H1 (cell line): ENCODE results near the gene AP5Z1. TPM values are rescaled to one million over a fixed set of nuclear protein-coding genes. Genes with fewer than 3 reads are reported as not detected.

ENCODE experiments used
- CTCF ChIA-PET: fragments of 300-600 bp; sonication (Branson Sonifier 250); formaldehyde crosslinking; loops from one replicate; lab custom pipeline; 2021; ENCODE audit not compliant: partially characterized antibody; lab: Charles Lee
- POLR2A ChIA-PET: fragments of 300-600 bp; sonication (Branson Sonifier 250); formaldehyde crosslinking; loops from one replicate; lab custom pipeline; 2021; ENCODE audit warnings: inconsistent platforms; ENCODE audit not compliant: partially characterized antibody; lab: Charles Lee
- DNase-seq, 2 experiments: peaks; one replicate each; pipeline versions ENCODE4 v3.0.0 to v3.0.0-alpha.2; 2010 to 2022; ENCODE audit warnings: low spot score in 2 of 2, low read depth in 1 of 2, mixed read lengths in 1 of 2
- FAIRE-seq: peaks from 2 replicates; lab custom pipeline; 2011; peaks lifted over from hg19 to GRCh38; lab: Jason Lieb, UNC
- H2AFZ ChIP-seq: 2 replicates; pipeline ENCODE4 v1.8.1; 2012; ENCODE audit warnings: low read length, inconsistent platforms
- H2AK5ac ChIP-seq: 2 replicates; pipeline ENCODE4 v1.6.1; 2013; ENCODE audit warnings: low read depth, low read length
- H2BK120ac ChIP-seq: replicated peaks from 2 replicates; pipeline ENCODE3; 2013; ENCODE audit warnings: low read depth, low read length, inconsistent platforms
- H2BK12ac ChIP-seq: 2 replicates; pipeline ENCODE4 v1.6.1; 2013; ENCODE audit warnings: low read depth, low read length
- H2BK15ac ChIP-seq: 2 replicates; pipeline ENCODE4 v1.6.1; 2013; ENCODE audit warnings: low read length
- H2BK20ac ChIP-seq: 2 replicates; pipeline ENCODE4 v1.6.1; 2013; ENCODE audit warnings: low read length
- H2BK5ac ChIP-seq: 2 replicates; pipeline ENCODE4 v1.6.1; 2013; ENCODE audit warnings: low read depth, low read length
- H3K14ac ChIP-seq: 2 replicates; pipeline ENCODE4 v1.6.1; 2013; ENCODE audit warnings: inconsistent platforms; ENCODE audit not compliant: insufficient read length
- H3K18ac ChIP-seq: 2 replicates; pipeline ENCODE4 v1.6.1; 2013; ENCODE audit warnings: low read length; ENCODE audit errors: extremely low read depth
- H3K23ac ChIP-seq: 2 replicates; pipeline ENCODE4 v1.6.1; 2013; ENCODE audit warnings: inconsistent platforms; ENCODE audit not compliant: insufficient read length
- H3K23me2 ChIP-seq: 2 replicates; pipeline ENCODE4 v1.6.1; 2013; ENCODE audit warnings: low read depth, low read length
- H3K27ac ChIP-seq: 2 replicates; pipeline ENCODE4 v1.6.1; 2011; ENCODE audit warnings: low read depth, low read length, inconsistent platforms
- H3K27me3 ChIP-seq, 4 experiments: replicated peaks in 1 of 4; 1 replicate in 1 of 4; 2 replicates in 3 of 4; pipeline versions ENCODE4 v1.6.1 to v1.8.1; 2011 to 2013; ENCODE audit warnings: low read length in 3 of 4, mild to moderate bottlenecking in 3 of 4, inconsistent platforms in 2 of 4, mixed read lengths in 2 of 4, moderate library complexity in 1 of 4; ENCODE audit not compliant: control insufficient read depth in 3 of 4, insufficient read depth in 3 of 4; ENCODE audit errors: extremely low read depth in 1 of 4
- H3K36me3 ChIP-seq, 4 experiments: 2 replicates each; pipeline versions ENCODE4 v1.6.1 to v1.8.1; 2011 to 2013; ENCODE audit warnings: mild to moderate bottlenecking in 4 of 4, low read length in 3 of 4, moderate library complexity in 2 of 4, control low read depth in 1 of 4, inconsistent platforms in 1 of 4; ENCODE audit not compliant: insufficient read depth in 4 of 4, control insufficient read depth in 2 of 4
- H3K4ac ChIP-seq: replicated peaks from 2 replicates; pipeline ENCODE3; 2013; ENCODE audit warnings: low read length, low read depth, mixed read lengths, inconsistent platforms; ENCODE audit not compliant: insufficient read length
- H3K4me1 ChIP-seq, 4 experiments: replicated peaks in 1 of 4; 1 replicate in 1 of 4; 2 replicates in 3 of 4; pipeline versions ENCODE4 v1.6.1 to v1.8.1; 2011 to 2013; ENCODE audit warnings: low read length in 3 of 4, inconsistent platforms in 2 of 4, mixed read lengths in 1 of 4; ENCODE audit not compliant: insufficient read depth in 4 of 4, control insufficient read depth in 3 of 4
- H3K4me2 ChIP-seq, 2 experiments: 2 replicates each; pipeline versions ENCODE4 v1.6.1 to v1.8.1; 2011 to 2013; ENCODE audit warnings: low read depth in 2 of 2, low read length in 2 of 2, control low read depth in 1 of 2, inconsistent platforms in 1 of 2, mild to moderate bottlenecking in 1 of 2; ENCODE audit not compliant: insufficient read depth in 1 of 2
- H3K4me3 ChIP-seq, 4 experiments: fragments of 200-600, 300-600 bp in 1 of 4; sonication (generic), shearing (Covaris generic), sonication (Bioruptor Twin) in 1 of 4; 2 replicates each; pipeline versions ENCODE4 v1.5.1 to v1.8.1; 2011 to 2016; ENCODE audit warnings: low read length in 4 of 4, low read depth in 3 of 4, control low read depth in 2 of 4, inconsistent platforms in 2 of 4, mild to moderate bottlenecking in 2 of 4, mixed read lengths in 1 of 4, moderate library complexity in 1 of 4; ENCODE audit not compliant: insufficient read depth in 2 of 4; ENCODE audit errors: extremely low read depth in 1 of 4
- H3K56ac ChIP-seq: replicated peaks from 2 replicates; pipeline ENCODE3; 2013; ENCODE audit warnings: low read depth, mild to moderate bottlenecking, mixed read lengths, low read length, inconsistent platforms; ENCODE audit not compliant: insufficient read length
- H3K79me1 ChIP-seq: 2 replicates; pipeline ENCODE4 v1.6.1; 2013; ENCODE audit warnings: low read depth, low read length, control low read depth
- H3K79me2 ChIP-seq, 2 experiments: 2 replicates each; pipeline versions ENCODE4 v1.6.1 to v1.8.1; 2012 to 2013; ENCODE audit warnings: low read length in 2 of 2, mild to moderate bottlenecking in 2 of 2, inconsistent platforms in 1 of 2; ENCODE audit not compliant: insufficient read depth in 2 of 2, control insufficient read depth in 1 of 2
- H3K9ac ChIP-seq, 4 experiments: replicated peaks in 1 of 4; 1 replicate in 1 of 4; 2 replicates in 3 of 4; pipeline versions ENCODE4 v1.6.1 to v1.8.1; 2011 to 2013; ENCODE audit warnings: low read depth in 3 of 4, low read length in 3 of 4, control low read depth in 2 of 4, mild to moderate bottlenecking in 2 of 4, moderate library complexity in 2 of 4, inconsistent platforms in 1 of 4; ENCODE audit errors: extremely low read depth in 1 of 4
- H3K9me3 ChIP-seq, 2 experiments: 2 replicates each; pipeline versions ENCODE4 v1.6.1 to v1.8.1; 2012 to 2013; ENCODE audit warnings: mild to moderate bottlenecking in 2 of 2, moderate library complexity in 2 of 2, control low read depth in 1 of 2, inconsistent platforms in 1 of 2, low read depth in 1 of 2, low read length in 1 of 2, mixed read lengths in 1 of 2; ENCODE audit not compliant: insufficient read depth in 2 of 2
- H4K20me1 ChIP-seq, 2 experiments: replicated peaks in 1 of 2; 2 replicates each; pipeline versions ENCODE3 to v1.8.1; 2011 to 2013; ENCODE audit warnings: inconsistent platforms in 2 of 2, low read length in 2 of 2, mild to moderate bottlenecking in 1 of 2; ENCODE audit not compliant: insufficient read depth in 2 of 2, control insufficient read depth in 1 of 2
- H4K5ac ChIP-seq: 2 replicates; pipeline ENCODE4 v1.6.1; 2013; ENCODE audit warnings: low read length, low read depth, mixed read lengths, inconsistent platforms; ENCODE audit not compliant: insufficient read length
- H4K8ac ChIP-seq: 2 replicates; pipeline ENCODE4 v1.8.0; 2013; ENCODE audit warnings: mild to moderate bottlenecking, moderate library complexity, low read length, inconsistent platforms; ENCODE audit not compliant: insufficient read depth; ENCODE audit errors: extremely low read depth
- H4K91ac ChIP-seq: replicated peaks from 2 replicates; pipeline ENCODE3; 2013; ENCODE audit warnings: low read length, mixed read lengths, inconsistent platforms; ENCODE audit not compliant: insufficient read length
- CHD1 ChIP-seq: IDR thresholded peaks from 2 replicates; pipeline ENCODE4 v1.6.1; 2012; ENCODE audit warnings: low read depth, low read length, improper control_type of control experiment
- CREB1 ChIP-seq: IDR thresholded peaks from 2 replicates; pipeline ENCODE4 v1.6.1; 2012; ENCODE audit warnings: inconsistent platforms
- CTBP2 ChIP-seq: IDR thresholded peaks from 2 replicates; pipeline ENCODE4 v1.7.0; 2011; ENCODE audit warnings: borderline replicate concordance, mild to moderate bottlenecking, moderate library complexity, mixed read lengths, low read length; ENCODE audit not compliant: insufficient read depth, insufficient read length
- EP300 ChIP-seq, 2 experiments: IDR thresholded peaks; 1 replicate in 1 of 2; 2 replicates in 1 of 2; pipeline ENCODE4 v1.6.1; 2011 to 2012; ENCODE audit warnings: low read depth in 2 of 2, low read length in 2 of 2, mild to moderate bottlenecking in 2 of 2, borderline replicate concordance in 1 of 2, inconsistent platforms in 1 of 2, moderate library complexity in 1 of 2
- EZH2 ChIP-seq: fragments of 200-600 bp; sonication (generic); IDR thresholded peaks from 2 replicates; pipeline ENCODE4 v1.7.1; 2012; ENCODE audit warnings: low read depth, mild to moderate bottlenecking, moderate library complexity, low read length, inconsistent platforms; ENCODE audit not compliant: severe bottlenecking
- HDAC6 ChIP-seq: IDR thresholded peaks from one replicate; pipeline ENCODE4 v1.7.1; 2012; ENCODE audit warnings: low read depth, mild to moderate bottlenecking, inconsistent platforms, low read length, moderate library complexity
- NRF1 ChIP-seq: IDR thresholded peaks from 2 replicates; pipeline ENCODE4 v1.6.1; 2011; ENCODE audit warnings: mild to moderate bottlenecking, low read depth, low read length, improper control_type of control experiment
- PHF8 ChIP-seq: fragments of 200-600 bp; sonication (generic); conservative IDR thresholded peaks from 2 replicates; pipeline ENCODE4 v1.7.1; 2012; ENCODE audit warnings: low read depth, mild to moderate bottlenecking, inconsistent platforms, low read length, moderate library complexity
- POU5F1 ChIP-seq: IDR thresholded peaks from 2 replicates; pipeline ENCODE4 v1.6.1; 2011; ENCODE audit warnings: low read depth, mild to moderate bottlenecking, low read length, moderate library complexity
- SAP30 ChIP-seq: fragments of 300-600 bp; sonication (generic); IDR thresholded peaks from 2 replicates; pipeline ENCODE4 v1.7.1; 2012; ENCODE audit warnings: low read length, moderate library complexity, mild to moderate bottlenecking, inconsistent platforms; ENCODE audit not compliant: insufficient read depth, insufficient replicate concordance
- SRF ChIP-seq: IDR thresholded peaks from 2 replicates; pipeline ENCODE4 v1.6.1; 2011; ENCODE audit warnings: mild to moderate bottlenecking, low read depth, low read length, moderate library complexity
- YY1 ChIP-seq: IDR thresholded peaks from 2 replicates; pipeline ENCODE4 v1.6.1; 2011; ENCODE audit warnings: low read depth, mild to moderate bottlenecking, low read length
- WGBS, 2 experiments: shearing (Covaris generic) in 1 of 2; methylation state at CpG; one replicate each; pipeline versions ENCODE4 v1.1.6 to v1.1.7; 2013 to 2015; ENCODE audit warnings: low lambda C conversion rate in 2 of 2, mixed read lengths in 2 of 2, inconsistent platforms in 1 of 2, low coverage in 1 of 2, missing lambda C conversion rate in 1 of 2; ENCODE audit not compliant: insufficient replicate concordance in 2 of 2, insufficient coverage in 1 of 2, insufficient read length in 1 of 2; ENCODE audit errors: extremely low coverage in 1 of 2, missing lambda C conversion rate in 1 of 2; 5-methylcytosine and 5-hydroxymethylcytosine counted together
- polyA plus RNA-seq, 7 experiments: library from polyadenylated mRNA; depleted of rRNA in 3 of 7; stranded (reverse) in 5 of 7; unstranded in 2 of 7; fragments of >200 nt in 5 of 7; fragments of 200-250 nt in 2 of 7; gene quantifications; 1 replicate in 5 of 7; 2 replicates in 1 of 7; 4 replicates in 1 of 7; pipeline versions ENCODE4 v1.2.1 to v1.2.3, GENCODE V29; 2011 to 2013; ENCODE audit warnings: missing spikeins in 2 of 7, mixed read lengths in 2 of 7
- total RNA-seq: library from RNA; stranded (reverse); fragmentation: NEBNext Ultra II Directional; extraction: Animal tissue kit (Norgen Biotek cat#: 25700); gene quantifications from 2 replicates; pipeline ENCODE4 v1.2.1, GENCODE V29; 2021

Gene AP5Z1
- total and polyA plus RNA-seq, 2 of the 8 experiments (the other 6 are each of a cell fraction or from before 2014, with no cell fraction given) = 24.0 to 24.7 TPM

GRCh38 chr7:4768597-4769569, 6.5 kb upstream of the AP5Z1 start:
- Histone ChIP-seq H2AFZ (no peak overlapping the region), H3K9ac (no peak overlapping the region), H3K18ac (no peak overlapping the region), H2BK5ac (no peak overlapping the region), H2AK5ac (no peak overlapping the region), H4K5ac (no peak overlapping the region), H3K4me1 (no peaks in the 10 kb centered on the region), H3K9me3 (no peaks in the 10 kb centered on the region), H3K14ac (no peak overlapping the region), H3K23ac (no peak overlapping the region), H2BK15ac (no peak overlapping the region), H3K27me3 (no peaks in the 10 kb centered on the region), H4K91ac (no peak overlapping the region), H2BK20ac (no peak overlapping the region), H3K4me3 (no peak overlapping the region), H2BK120ac (no peak overlapping the region), H3K79me2 (no peaks in the 10 kb centered on the region), H3K23me2 (no peaks in the 10 kb centered on the region), H3K79me1 (no peaks in the 10 kb centered on the region), H3K4me2 (no peak overlapping the region), H3K56ac (no peak overlapping the region), H2BK12ac (no peak overlapping the region), H4K20me1 (no peaks in the 10 kb centered on the region), H4K8ac (no peak overlapping the region), H3K27ac (no peak overlapping the region), H3K4ac (no peak overlapping the region), H3K36me3 (no peaks in the 10 kb centered on the region; a peak in 1 of 8 replicates)
- POLR2A ChIA-PET = no interaction called here
- FAIRE-seq (no peak), DNase-seq (no peak)
- CTCF ChIA-PET = no interaction called here
- WGBS, 2 experiments = 94% methylated on average over 22 of the region's 27 CpGs; no CpG with 5 or more reads in 1 of the 2 experiments
- TF ChIP-seq CHD1 (no peak), POU5F1 (no peak), HDAC6 (no peak), NRF1 (no peak), PHF8 (no peak), EP300 (IDR thresholded peaks at IDR 0.05; ENCODE audit: borderline replicate concordance in 1 of 2, low read depth in 2 of 2, low read length in 2 of 2) (no peak), CREB1 (no peak), EZH2 (no peak), YY1 (no peak), SRF (no peak), SAP30 (no peak), CTBP2 (no peak)
